Thyroid gland (tissue), 4 donors: ENCODE measurements around the gene ORAI1. TPM values are rescaled to one million over a fixed set of nuclear protein-coding genes. Genes with fewer than 3 reads are reported as not detected.

Source experiments
- DNase-seq, 2 donors: peaks; one replicate each; pipeline ENCODE4 v3.0.0-alpha.2; 2019
- H3K27ac ChIP-seq, 3 donors: fragments of 200-600 bp; sonication (generic); 1 replicate in 2 of 3; 2 replicates in 1 of 3; pipeline ENCODE4 v1.5.1; 2016 to 2019; ENCODE audit warnings: mild to moderate bottlenecking in 1 of 3, moderate library complexity in 1 of 3
- H3K27me3 ChIP-seq: fragments of 200-600 bp; sonication (generic); one replicate; pipeline ENCODE4 v1.5.1; 2019
- H3K36me3 ChIP-seq, 2 donors: fragments of 200-600 bp; sonication (generic); one replicate each; pipeline ENCODE4 v1.5.1; 2016 to 2019
- H3K4me1 ChIP-seq, 2 donors: fragments of 200-600 bp; sonication (generic); one replicate each; pipeline ENCODE4 v1.5.1; 2017 to 2019
- H3K4me3 ChIP-seq, 3 donors: fragments of 200-600 bp; sonication (generic); replicated peaks in 1 of 3; 1 replicate in 2 of 3; 2 replicates in 1 of 3; pipeline ENCODE4 v1.5.1; 2016; ENCODE audit warnings: mild to moderate bottlenecking in 1 of 3
- H3K9me3 ChIP-seq: fragments of 200-600 bp; sonication (generic); one replicate; pipeline ENCODE4 v1.5.1; 2017
- POLR2A ChIP-seq, 2 donors: fragments of 450-650 bp; IDR thresholded peaks; one replicate each; pipeline ENCODE4 v1.6.1; 2017; ENCODE audit warnings: antibody characterized with exemption in 2 of 2, mild to moderate bottlenecking in 2 of 2, moderate library complexity in 1 of 2
- WGBS, 2 donors: methylation state at CpG; one replicate each; pipeline ENCODE4 v1.1.5; 2017; 5-methylcytosine and 5-hydroxymethylcytosine counted together
- intact Hi-C: fragments of 100-400 bp; cut with DNase I; formaldehyde crosslinking; loops from one replicate; pipeline ENCODE4 v1.15.1; 2023
- total RNA-seq, 4 donors: library from RNA; depleted of rRNA; stranded (reverse); fragments of >200 nt; gene quantifications; one replicate each; pipeline ENCODE4 v1.2.3, GENCODE V29; 2016
- TF ChIP-seq, protein P1 (sequence below), 6 experiments: fragments of 200-600 bp in 3 of 6; fragments of 450-650 bp in 3 of 6; sonication (generic) in 3 of 6; IDR thresholded peaks; one replicate each; pipeline ENCODE4 v1.5.1; 2016 to 2019; ENCODE audit warnings: antibody characterized with exemption in 6 of 6, mild to moderate bottlenecking in 2 of 6, inconsistent platforms in 1 of 6, moderate library complexity in 1 of 6

Gene ORAI1
- total RNA-seq, 4 donors from 2014 or later, result 12.7 to 27.1 (median 17.0) TPM

DNA sequence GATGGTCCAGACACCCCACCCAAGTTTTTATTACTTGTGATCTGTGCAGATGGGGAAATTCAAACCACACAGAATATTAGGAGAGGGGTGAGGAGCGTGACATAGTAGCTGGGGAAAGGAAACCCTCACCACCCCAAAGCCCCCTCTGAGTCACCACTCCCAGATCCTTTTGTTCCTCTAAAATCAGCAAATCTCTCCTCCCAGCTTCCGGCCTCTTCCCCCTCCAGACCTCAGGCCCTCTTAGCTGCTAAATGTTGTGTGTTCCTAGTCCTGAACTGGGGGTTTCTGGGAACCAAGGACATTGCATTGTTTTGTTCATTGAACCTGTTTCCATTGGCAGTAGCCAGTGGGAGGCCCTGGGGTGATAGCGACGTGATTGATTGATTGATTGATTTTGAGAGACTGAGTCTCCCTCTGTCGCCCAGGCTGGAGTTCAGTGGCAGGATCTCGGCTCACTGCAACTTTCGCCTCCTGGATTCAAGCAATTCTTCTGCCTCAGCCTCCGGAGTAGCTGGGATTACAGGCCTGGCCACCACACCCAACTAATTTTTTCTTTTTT lies 5.9 kb upstream of the ORAI1 start:
- H3K4me1 ChIP-seq, result peaks cover 5 to 12% of the 10 kb centered on the region in 2 donors
- no peaks in the 10 kb centered on the region for H3K36me3 ChIP-seq
- WGBS, 2 donors, result 86 to 89% methylated on average over 8 of the region's 8 CpGs
- H3K4me3 ChIP-seq, result no peak overlapping the region
- H3K27ac ChIP-seq, result no peak overlapping the region
- H3K9me3 ChIP-seq, result no peaks in the 10 kb centered on the region
- TF ChIP-seq POLR2A (IDR thresholded peaks at IDR 0.05), result no peak
- TF ChIP-seq, protein P1, sequence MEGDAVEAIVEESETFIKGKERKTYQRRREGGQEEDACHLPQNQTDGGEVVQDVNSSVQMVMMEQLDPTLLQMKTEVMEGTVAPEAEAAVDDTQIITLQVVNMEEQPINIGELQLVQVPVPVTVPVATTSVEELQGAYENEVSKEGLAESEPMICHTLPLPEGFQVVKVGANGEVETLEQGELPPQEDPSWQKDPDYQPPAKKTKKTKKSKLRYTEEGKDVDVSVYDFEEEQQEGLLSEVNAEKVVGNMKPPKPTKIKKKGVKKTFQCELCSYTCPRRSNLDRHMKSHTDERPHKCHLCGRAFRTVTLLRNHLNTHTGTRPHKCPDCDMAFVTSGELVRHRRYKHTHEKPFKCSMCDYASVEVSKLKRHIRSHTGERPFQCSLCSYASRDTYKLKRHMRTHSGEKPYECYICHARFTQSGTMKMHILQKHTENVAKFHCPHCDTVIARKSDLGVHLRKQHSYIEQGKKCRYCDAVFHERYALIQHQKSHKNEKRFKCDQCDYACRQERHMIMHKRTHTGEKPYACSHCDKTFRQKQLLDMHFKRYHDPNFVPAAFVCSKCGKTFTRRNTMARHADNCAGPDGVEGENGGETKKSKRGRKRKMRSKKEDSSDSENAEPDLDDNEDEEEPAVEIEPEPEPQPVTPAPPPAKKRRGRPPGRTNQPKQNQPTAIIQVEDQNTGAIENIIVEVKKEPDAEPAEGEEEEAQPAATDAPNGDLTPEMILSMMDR (IDR thresholded peaks at IDR 0.05), result no peak
- intact Hi-C loops, result loop anchor here (10.0 kb wide), 1 partner anchor 66 kb away; no protein-coding TSS in a partner anchor
- no peaks in the 10 kb centered on the region for H3K27me3 ChIP-seq
- DNase-seq, result no peak

DNA sequence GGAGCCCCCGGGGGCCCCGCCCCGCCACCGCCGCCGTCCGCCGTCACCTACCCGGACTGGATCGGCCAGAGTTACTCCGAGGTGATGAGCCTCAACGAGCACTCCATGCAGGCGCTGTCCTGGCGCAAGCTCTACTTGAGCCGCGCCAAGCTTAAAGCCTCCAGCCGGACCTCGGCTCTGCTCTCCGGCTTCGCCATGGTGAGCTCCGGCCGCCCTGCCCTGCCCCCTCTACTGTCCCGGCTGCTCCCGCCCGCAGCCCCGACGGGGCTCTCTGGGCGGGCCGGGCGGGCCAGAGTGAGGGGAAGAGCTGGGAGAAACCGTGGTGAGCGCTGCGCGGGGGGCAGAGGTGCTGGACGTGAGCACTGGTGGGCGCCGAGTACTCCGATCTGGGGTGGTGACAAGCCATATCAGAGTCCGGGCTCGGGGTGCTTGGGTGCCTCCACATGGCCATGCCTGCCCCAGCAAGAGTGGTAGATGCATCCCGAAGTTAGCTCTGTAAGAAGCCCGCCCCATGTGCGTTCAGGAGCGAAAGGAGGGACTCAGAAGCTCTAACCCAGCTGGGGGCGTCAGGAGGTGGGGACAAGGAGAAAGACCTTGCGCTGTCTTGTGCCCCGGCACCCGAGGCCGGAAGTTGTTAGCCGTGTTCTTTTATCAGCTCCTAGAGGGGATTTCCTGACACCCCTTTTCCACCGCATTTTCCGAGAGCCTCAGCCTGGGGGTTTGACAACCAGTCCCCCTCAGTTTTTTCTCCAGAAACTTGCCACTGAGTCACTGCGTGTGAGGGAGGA lies 717 bp downstream of the ORAI1 start:
- TF ChIP-seq, protein P1 (IDR thresholded peaks at IDR 0.05), result peak in 3 of 6 experiments; percentile 5 to 10 (median 8)
- TF ChIP-seq POLR2A (IDR thresholded peaks at IDR 0.05), result peak in 1 of 2 donors; percentile 26
- peaks cover 26 to 44% of the 10 kb centered on the region in 2 donors for H3K4me1 ChIP-seq
- peak overlapping the region; percentile 91 to 98 (median 92) for H3K27ac ChIP-seq
- no peaks in the 10 kb centered on the region for H3K27me3 ChIP-seq
- H3K9me3 ChIP-seq, result no peaks in the 10 kb centered on the region
- H3K36me3 ChIP-seq, result no peaks in the 10 kb centered on the region
- peak; percentile 69 to 70 for DNase-seq
- 0 to 1% methylated on average over 12 to 29 of the region's 53 CpGs for WGBS, 2 donors
- H3K4me3 ChIP-seq, result peak overlapping the region; percentile 26 to 74 (median 43)
- intact Hi-C loops, result loop anchor here (5.0 to 10.0 kb wide), 2 partner anchors 50 to 72 kb away; no protein-coding TSS in a partner anchor

DNA sequence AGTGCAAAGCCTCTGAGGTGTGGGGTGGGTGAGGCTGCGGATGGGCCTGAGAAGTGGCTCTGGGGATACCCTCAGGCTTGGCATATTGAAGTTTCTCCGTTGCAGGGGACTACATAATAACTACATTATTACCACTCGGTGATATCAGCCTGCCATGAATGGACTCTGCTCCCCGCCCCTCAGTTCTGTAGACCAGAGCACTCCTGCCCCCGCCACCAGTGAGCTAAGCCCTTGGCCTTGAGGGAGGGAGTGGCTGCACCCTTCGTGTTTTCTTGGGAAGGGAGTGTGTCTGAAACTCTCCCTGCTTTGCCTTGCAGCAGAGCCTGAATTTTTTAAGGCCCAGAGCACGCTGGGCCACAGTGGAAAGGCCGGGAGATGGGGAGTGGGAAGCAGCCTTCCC lies 1.7 kb downstream of the ORAI1 start:
- peak; percentile 28 to 38 for DNase-seq
- H3K27me3 ChIP-seq, result no peaks in the 10 kb centered on the region
- H3K27ac ChIP-seq, result peak overlapping the region in 2 of 3 donors; percentile 91 to 98
- H3K4me3 ChIP-seq, result peak overlapping the region in 1 of 3 donors; percentile 74
- TF ChIP-seq, protein P1 (IDR thresholded peaks at IDR 0.05), result no peak
- TF ChIP-seq POLR2A (IDR thresholded peaks at IDR 0.05), result no peak
- no peaks in the 10 kb centered on the region for H3K36me3 ChIP-seq
- H3K9me3 ChIP-seq, result no peaks in the 10 kb centered on the region
- H3K4me1 ChIP-seq, result peaks cover 36 to 54% of the 10 kb centered on the region in 2 donors
- intact Hi-C loops, result loop anchor here (5.0 to 10.0 kb wide), 2 partner anchors 49 to 73 kb away; no protein-coding TSS in a partner anchor
- WGBS, 2 donors, result 70 to 71% methylated on average over 8 of the region's 8 CpGs

DNA sequence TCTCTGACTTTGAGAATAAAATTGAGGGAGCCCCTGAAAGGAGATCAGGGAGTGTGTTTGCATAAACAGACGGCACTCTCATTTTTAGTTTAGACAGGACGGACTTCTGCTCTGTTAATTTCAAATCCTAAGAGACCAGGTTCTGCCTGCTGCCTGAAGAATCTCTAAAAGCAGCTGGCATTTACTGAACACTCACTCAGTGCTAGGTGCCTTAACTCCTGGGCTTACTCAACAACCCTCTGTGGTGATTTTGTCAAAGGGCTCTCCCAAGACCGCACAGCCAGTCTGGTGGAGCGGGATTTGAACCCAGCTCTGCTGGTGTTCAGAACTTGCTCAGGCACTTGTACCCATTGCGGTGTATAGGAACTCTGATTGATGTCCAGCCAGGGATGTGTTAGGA lies 2.2 kb downstream of the ORAI1 start:
- no peaks in the 10 kb centered on the region for H3K27me3 ChIP-seq
- no peak for TF ChIP-seq POLR2A (IDR thresholded peaks at IDR 0.05)
- TF ChIP-seq, protein P1 (IDR thresholded peaks at IDR 0.05), result no peak
- H3K9me3 ChIP-seq, result no peaks in the 10 kb centered on the region
- DNase-seq, result no peak
- WGBS, 2 donors, result 74 to 75% methylated on average over 5 of the region's 5 CpGs
- H3K4me3 ChIP-seq, result no peak overlapping the region
- intact Hi-C loops, result loop anchor here (5.0 to 10.0 kb wide), 2 partner anchors 49 to 74 kb away; no protein-coding TSS in a partner anchor
- peak overlapping the region in 2 of 3 donors; percentile 91 to 98 for H3K27ac ChIP-seq
- peaks cover 41 to 59% of the 10 kb centered on the region in 2 donors for H3K4me1 ChIP-seq
- no peaks in the 10 kb centered on the region for H3K36me3 ChIP-seq
